HG02870 (cell line): ENCODE results near the gene LY6G6D.

Experiments used
- ATAC-seq: cut with Tn5 transposase; IDR thresholded peaks from one replicate; pipeline ENCODE4 v1.9.1; 2021; ENCODE audit warnings: mild to moderate bottlenecking, moderate library complexity; ENCODE audit not compliant: unreplicated experiment

LY6G6D gene

DNA sequence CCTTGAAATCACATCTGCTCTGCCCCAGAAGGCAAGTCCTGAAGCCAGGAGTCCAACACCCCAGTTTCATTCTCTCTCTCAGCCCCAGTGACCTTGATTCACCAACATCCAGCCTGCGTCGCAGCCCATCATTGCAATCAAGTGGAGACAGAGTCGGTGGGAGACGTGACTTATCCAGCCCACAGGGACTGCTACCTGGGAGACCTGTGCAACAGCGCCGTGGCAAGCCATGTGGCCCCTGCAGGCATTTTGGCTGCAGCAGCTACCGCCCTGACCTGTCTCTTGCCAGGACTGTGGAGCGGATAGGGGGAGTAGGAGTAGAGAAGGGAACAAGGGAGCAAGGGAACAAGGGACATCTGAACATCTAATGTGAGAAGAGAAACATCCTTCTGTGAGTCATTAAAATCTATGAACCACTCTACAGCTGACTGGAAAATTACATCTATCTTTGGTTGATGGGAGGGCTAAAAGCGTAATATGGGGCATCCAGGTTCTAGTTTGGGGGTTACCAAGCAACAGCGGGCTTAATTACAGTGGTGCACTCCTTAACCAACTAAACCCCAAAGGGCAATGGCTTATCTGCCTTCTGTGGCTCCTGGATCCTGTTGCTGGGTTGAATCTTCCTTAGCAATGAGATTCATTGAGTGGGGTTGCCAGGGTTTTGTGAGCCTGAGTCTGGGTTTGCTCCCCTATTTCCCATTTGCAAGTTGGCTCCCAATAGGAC, 2.5 kb downstream of the LY6G6D start:
- no peak for ATAC-seq

DNA sequence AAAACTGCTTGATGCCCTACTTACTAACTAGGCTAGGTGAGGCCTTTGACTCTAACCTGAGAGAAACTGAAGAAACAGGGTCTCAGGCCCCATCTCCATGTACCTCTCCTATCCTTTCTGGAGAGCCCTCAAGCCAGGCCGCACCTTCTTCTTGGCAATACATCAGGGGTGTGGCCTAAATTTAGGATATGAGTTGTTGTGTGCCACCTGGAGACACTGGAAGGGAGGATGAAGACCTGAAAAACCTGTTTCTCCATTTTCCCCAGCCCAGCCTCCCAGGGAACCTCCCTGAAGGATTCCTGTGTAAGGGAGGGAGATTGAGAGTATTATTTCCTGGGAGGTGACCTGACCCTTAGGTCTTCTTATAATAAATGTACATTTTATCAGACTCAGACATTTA, 3.1 kb downstream of the LY6G6D start:
- ATAC-seq: no peak

DNA sequence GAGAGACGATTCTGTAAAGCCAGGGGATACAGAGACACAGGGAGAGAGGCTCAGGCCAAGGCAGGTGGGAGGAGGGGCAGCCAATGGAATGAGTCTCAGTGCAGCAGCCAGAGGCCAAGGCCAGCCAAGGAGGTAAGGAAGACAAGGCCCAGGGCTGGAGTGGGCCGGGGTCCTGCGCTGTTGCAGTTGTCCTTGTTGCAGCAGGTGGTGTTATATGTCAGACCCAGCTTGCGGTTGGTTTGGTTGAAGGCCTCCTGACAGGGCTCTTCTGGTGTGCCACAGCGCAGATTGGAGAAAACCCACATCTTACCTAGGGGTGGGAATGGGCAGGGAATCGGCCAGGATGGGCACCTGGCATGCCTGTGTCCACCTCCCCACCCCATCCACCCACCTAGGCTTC, 3.9 kb downstream of the LY6G6D start:
- ATAC-seq: no peak

DNA sequence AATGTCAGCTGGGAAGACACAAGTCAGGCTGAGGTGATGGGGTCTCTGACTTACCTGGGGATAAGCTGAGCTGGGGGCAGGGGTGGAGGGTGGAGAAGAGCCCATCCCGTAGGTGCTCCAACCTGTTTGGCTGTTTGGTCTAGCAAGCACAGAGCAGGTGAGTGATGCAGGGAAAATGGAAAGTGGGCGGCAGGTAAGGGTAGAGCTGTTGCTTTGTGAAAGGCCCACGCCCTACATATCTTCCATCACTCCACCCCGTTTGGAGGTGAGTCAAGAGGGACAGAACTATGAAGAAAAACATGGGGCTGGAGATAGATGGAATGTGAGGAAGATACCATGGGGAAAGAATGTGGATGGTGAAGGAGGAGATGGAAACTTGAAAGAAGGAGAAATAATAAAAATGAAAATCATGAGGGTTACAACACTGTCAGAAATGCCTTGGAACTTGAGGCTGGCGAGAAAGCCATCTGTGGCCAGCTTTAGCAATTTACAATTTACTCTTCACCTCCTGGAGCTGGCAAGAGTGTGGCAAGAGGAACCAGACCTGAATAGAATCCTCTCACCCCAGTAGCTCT, 5.1 kb downstream of the LY6G6D start:
- ATAC-seq: no peak

DNA sequence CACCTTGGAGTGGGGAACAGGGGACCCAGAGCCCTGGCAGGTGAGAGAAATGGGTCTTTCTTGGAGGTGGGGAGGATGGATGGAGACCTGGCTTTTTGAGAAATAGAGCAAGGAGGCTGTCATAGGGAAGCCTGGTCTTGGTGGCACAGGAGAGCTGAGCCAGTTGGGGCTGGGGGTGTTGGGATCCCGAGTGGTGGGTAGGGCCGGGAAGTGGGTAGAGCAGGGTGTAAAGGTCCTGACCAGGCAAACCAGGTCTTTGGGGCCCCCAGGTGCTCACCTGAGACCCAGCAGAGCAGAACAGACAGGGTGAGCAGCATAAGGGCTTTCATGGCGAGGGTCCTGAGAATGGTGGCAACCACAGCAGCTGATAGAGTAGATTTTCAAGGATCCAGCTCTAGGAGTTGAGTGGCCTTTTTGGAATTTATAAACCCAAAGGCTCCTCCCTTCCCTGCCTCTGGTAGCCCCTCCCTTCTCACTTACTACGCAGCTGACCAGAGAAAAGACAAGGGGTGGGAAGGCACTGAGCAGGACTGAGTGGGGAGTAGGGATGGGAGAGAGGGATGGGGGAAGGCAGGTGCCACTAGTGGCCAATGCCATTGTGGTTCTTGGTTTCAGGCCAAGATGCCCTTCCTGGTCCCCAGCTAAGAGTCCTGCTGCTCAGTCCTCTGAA, 6.3 kb downstream of the LY6G6D start, which contains the start of gene LY6G6C:
TSS of gene LY6G6C (minus strand) at position 396 of the 670 bp plus-strand sequence. CDS start at position 329, 67 bp downstream.
- ATAC-seq: no peak

DNA sequence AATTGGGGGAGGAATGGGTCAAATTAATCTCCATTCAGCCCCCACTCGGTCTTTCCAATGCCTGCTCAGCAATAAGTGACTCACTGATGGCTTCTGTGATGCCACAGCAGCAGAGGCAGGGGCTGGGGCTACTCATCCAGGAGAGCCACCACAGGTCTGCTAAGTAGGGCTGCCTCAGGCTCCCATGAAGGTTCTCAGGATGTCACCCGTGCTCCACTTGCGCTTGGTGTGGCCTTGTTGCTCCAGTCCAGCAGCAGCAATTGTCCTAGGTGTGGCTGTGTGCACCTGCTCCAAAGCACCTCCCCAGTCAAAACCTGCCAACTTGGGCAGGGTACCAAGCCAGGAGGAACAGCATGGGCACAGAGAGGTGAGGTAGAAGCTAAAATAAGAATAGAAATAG, 7.0 kb downstream of the LY6G6D start:
- ATAC-seq: no peak

DNA sequence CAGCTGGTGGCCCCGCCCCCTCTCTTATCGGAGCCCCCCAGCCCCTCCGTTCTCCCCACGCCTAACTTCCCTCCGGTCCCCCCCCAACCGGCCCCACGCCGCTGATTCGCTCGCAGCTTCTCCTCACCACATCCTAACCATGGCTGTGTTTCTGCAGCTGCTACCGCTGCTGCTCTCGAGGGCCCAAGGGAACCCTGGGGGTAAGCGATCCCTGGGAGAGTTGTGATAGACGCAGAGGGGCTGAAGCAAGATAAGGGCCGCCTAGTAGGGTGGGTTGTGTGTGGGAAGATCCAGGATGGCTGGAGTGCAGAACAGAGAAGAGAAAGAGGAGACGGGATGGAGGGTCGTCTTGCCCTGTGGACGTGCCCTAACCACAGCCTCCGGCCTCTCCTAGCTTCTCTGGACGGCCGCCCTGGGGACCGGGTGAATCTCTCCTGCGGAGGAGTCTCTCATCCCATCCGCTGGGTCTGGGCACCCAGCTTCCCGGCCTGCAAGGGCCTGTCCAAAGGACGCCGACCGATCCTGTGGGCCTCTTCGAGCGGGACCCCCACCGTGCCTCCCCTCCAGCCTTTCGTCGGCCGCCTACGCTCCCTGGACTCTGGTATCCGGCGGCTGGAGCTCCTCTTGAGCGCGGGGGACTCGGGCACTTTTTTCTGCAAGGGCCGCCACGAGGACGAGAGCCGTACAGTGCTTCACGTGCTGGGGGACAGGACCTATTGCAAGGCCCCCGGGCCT, 8.3 kb downstream of the LY6G6D start, which contains the start of gene MPIG6B:
TSS of gene MPIG6B (plus strand) at position 129 of the 735 bp plus-strand sequence. CDS start at position 140, 11 bp downstream.
- no peak for ATAC-seq

DNA sequence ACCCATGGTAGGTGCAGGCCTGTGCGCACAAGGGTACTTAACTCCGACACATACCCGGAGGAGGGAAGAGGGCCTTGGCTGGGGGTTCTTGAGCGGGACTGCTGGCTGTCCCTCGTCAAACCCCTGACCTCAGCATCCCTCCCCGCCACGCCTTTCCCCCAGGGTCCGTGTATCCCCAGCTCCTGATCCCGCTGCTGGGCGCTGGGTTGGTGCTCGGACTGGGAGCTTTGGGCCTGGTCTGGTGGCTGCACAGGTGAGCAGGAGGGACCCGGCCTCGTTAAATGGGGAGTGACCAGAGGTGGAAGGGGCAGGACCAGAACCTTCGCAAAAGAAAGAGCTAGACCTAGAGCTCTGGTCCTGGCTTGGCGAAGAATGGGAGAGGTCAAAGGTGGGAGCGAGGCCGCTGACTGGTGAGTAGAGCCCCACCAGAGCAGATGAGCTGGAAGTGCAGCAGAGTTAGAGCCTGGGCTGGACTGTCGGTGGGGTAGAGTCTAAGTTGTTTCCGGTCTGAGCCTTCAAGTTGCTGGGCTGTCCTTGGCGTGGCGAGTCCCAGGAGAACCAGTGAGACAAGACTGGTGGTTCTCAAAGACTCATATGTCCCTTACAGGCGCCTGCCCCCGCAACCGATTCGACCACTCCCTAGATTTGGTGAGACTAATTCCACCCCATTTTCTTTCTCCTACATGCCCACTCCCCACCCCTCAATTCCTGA, 9.0 kb downstream of the LY6G6D start:
- ATAC-seq: no peak

DNA sequence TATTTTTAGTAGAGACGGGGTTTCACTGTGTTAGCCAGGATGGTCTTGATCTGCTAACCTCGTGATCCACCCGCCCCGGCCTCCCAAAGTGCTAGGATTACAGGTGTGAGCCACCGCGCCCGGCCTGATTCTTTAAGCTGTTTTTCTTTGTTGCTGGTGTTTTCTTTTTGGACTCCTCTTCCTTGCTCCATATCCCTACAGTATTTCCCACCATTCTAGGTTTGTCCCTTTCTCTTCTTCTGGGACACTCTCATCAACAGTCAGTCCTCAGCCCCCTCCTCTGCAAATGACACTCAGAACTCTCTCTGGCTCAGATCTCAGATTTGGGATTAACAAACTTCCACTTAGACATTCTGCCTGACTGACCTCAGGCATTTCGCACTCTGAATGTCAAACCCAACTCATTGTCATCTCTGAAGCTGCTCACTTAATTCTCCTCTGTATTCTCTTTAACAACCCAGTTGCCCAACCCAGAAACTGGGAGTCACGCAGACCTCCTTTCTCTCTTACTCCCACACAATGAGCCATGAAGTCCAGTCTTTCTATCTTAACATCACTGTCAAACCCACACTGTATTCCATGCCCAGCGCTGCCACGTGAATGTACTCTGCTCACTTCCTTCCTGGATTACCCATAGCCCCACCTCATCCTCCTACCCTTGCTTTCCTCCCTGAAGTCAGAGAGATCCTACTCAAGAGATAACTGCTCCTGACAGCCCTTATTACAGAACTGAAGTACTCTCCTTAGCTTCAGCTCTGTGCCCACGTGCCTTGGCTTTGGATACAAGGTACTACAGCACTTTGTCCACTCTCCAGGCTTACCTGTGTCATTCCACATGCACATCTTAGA, 10.6 kb downstream of the LY6G6D start:
- ATAC-seq: no peak

DNA sequence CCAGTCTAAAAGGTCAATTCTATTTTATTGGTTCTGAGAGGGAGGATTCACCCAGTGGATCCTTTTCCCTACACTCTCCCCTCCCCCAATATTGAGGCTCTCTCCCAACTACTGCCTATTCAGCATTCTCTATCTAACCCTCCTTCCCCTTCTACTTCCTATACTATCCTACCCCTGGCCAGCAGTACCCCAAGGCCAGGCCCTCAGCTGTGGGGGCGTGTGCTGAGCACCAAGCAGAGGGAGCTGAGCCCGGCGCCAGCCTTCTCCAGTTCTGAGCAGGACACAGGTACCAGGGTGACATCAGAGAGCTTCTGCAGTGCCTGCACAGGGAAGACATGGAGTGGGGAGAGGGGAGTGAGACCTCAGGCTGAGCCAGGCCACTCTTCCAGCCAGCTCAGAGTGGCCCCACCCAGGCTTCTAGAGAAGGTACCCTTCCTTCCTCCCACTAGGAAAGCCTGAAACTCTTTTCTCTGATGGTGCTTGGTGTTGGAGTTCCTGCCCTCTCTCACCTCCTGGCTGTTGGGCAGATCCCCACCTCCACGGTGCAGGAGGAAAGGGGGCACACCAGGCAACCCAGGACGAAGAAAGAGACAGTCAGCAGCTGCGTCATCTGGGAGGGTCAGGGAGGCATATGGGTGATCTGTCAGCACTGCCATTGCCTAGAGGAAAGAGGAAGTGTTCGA, 12.0 kb downstream of the LY6G6D start:
- no peak for ATAC-seq

DNA sequence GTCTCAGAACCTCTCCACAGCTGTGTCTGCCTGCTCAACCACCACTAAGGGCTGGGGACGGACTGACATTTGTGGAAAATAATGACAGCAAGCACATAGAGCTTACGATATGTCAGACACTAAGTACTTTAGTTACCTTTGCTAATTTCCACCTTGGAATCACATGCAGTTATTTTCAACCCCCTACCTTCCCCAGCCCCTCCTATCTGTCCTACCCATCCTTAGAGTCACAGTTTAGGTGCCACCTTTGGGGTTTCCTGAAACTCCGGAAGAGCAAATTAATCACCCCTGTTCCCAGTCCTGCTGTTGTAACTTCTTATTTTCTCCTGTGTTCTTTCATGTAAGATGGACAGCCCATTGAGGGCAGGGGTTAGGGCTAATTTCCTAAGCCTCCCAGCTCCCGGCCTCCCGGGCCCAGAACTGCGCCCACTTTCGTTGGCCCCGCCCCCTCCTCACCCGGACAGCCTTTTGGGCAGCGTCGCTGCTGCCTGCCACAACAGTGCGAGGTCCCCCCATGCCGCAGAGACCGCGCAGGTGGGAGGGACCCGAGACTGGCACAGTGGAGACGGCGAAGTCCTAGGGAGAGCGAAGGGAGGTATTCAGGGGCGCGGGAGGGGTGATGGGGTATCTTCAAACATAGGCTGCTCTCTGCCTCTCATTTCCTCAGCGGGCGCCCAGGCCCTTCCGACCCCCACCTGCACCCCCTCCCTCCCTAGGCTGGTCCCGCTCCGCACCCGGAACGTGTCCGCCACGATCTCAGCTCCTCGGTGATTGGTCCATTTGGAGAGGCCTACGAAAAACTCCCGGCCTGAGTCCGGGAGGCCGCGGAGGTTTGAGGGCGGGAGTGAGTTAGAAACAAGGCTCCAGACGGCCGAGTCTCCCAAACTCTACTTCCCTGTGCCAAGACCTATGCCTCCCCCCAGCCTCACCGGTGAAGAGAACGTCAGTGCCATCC, 12.8 kb downstream of the LY6G6D start:
- no peak for ATAC-seq

DNA sequence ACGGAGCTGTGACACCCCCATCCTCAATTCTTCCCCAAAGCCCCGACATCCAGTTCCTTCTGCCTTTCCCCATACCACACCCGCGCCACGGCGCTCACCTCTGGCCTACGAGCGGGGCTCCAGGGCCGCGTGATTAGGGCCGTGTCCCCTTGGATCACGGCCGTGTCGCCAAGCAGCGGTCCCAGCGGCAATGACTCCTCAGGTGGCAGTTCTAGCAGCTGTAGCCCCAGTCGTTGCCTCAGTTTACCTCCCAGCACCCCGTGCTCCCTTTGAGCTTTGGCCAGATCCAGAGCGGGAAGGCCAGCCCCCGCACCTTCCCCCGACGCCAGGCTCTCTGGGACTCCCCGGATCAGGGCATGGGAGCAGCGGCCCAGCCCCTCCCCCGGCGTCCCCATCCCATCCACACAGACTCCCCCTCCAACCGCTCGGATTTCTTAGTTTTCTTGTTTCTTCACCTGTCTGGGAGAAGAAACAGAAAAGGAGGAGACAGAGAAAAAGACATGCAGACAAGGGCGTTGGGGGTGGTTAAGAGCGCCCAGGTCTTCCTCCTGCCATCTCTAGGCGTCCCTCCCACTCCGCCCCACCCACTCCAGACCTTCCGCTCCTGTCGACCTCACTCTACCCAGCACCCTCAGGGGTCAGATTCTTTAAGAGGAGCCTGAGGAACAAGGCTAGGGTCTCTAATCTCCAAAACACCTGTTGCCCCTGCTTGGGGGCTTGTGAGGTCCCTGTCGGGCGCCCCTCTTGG, 13.8 kb downstream of the LY6G6D start, which contains the start of gene DDAH2:
TSS of gene DDAH2 (minus strand) at position 533 of the 748 bp plus-strand sequence. CDS start at position 395, 138 bp downstream.
- no peak for ATAC-seq

DNA sequence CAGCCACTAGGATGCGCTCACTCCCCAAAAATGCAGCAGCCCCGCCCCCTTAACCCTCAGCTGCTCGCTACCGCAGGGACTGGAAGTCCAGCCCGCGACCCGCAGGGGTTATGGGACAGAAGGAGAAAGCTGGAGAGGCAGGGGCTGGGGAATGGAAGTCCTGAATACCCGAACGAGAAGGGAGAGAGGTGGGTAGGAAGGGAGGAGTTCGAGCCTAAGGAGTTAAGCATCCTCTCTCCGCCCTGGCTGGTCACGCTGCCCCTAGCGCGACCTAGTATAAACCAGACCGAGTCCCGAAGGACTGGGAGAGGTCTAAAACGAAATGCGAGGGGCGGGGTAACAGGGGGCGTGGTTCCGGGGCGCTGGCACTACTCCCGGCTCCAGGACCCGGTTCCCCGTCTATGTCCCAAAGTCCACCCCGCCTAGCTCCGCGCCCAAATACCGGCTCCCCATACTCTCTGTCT, 14.4 kb downstream of the LY6G6D start:
- no peak for ATAC-seq

DNA sequence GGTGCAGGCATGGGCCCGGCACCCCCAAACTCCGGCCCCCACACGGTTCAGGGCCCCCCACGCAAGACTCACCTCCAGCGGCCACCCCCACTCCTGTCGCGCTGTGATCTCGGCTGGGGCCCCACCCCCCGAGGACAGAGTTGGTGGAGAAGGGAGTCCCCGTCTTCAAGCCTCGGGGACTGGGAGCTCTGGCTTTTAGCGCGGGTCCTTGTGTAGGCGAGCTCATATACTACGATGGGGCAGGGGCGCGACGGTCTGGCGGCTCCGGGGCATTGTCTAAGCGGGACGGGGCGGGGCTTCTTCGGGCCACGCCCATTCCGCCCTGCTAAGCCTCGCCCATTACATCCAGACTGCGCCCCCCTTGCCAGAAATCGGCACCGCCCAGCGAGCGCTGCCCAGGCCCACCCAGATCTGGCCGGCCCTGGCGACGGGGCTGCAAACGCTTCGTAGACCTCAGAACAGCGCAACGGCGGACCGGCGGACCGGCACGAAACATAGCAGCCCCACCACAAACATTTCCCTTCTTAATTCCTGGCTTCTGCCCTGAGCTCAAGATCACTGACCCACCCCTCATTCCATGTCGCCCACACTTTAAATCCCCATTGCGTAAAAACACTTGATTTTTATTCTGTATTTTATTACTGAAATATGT, 15.0 kb downstream of the LY6G6D start:
- no peak for ATAC-seq

DNA sequence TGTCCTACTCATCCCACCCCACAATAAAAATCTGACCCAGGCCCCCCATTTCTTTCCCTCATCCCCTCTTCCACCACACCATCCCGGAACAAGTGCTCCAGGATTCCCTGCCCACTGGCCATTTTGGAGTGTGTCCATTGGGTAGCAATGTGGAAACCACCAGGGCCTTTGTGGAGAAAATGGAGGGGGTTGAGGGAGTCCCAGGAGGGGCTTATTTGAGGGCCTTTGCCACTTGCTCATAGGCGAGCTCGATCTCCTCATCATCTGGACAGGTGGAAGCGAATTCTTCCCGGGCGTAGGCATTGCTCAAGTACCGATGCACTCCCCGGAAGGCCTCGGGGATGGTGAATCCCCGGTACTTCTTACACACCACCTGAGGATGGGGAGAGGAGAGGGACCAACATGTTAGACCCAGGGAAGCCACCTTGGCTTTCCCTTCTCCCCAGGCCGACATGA, 15.5 kb downstream of the LY6G6D start:
- ATAC-seq: no peak

DNA sequence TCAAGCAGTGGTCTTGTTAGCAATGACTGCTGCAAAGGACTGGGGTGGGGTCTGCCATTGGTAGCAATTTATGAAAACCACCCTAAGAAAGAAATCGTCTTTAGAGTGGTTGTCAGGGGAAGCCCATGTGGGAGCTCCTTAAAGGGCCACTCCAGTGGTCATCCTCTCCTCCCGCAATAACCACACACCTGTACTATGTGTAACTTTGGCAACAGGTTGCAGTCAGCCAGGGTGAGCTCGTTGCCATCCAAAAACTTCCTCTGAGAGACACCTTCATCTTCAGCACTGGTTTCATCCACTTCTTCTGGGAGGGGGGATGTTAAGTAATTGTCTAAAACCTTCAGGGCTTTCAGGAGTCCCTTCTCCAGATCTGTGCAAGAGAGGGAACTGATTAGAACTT, 16.9 kb downstream of the LY6G6D start:
- no peak for ATAC-seq

DNA sequence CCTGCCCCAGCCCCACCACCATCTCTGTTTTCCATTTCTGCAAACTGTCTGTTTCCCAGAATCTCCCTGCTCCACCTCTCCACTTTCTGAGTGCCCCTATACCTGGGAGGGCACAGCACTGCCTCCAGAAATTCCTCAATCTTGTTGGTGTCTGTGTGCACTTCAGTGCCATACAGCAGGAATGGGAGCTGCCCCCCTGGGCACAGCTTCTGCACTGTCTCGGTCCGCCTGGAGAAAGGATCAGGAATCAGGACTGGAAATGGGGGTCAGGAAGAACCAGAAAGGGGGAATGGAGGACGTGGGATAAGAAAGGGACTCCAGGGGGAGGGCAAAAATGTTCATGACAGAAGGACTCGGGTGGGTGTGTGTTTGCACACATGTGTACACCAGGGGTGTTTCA, 18.6 kb downstream of the LY6G6D start:
- ATAC-seq: no peak
